Breast epithelium (tissue), 4 donors: ENCODE measurements around the gene ARPP21. TPM values are rescaled to one million over a fixed set of nuclear protein-coding genes. Genes with fewer than 3 reads are reported as not detected.

Source experiments
- DNase-seq, 2 donors: peaks; one replicate each; pipeline ENCODE4 v3.0.0-alpha.2; 2019; ENCODE audit warnings: low spot score in 2 of 2
- H3K27ac ChIP-seq, 2 donors: fragments of 200-600 bp; sonication (generic) in 1 of 2; one replicate each; pipeline ENCODE4 v1.5.1; 2016 to 2019; ENCODE audit warnings: mild to moderate bottlenecking in 1 of 2
- H3K27me3 ChIP-seq, 2 donors: fragments of 200-600 bp; sonication (generic) in 1 of 2; one replicate each; pipeline versions ENCODE4 v1.5.1 to v1.6.0; 2017 to 2019; ENCODE audit warnings: control low read depth in 1 of 2, mild to moderate bottlenecking in 1 of 2
- H3K36me3 ChIP-seq: fragments of 200-600 bp; one replicate; pipeline ENCODE4 v1.5.1; 2019
- H3K4me1 ChIP-seq, 2 donors: fragments of 200-600 bp; sonication (generic); one replicate each; pipeline ENCODE4 v1.5.1; 2016 to 2019; ENCODE audit warnings: control low read depth in 1 of 2
- H3K4me3 ChIP-seq, 3 donors: fragments of 200-600 bp; sonication (generic); 1 replicate in 2 of 3; 2 replicates in 1 of 3; pipeline ENCODE4 v1.5.1; 2016 to 2019; ENCODE audit warnings: mild to moderate bottlenecking in 3 of 3, moderate library complexity in 2 of 3
- H3K9me3 ChIP-seq, 2 donors: fragments of 200-600 bp; sonication (generic) in 1 of 2; one replicate each; pipeline ENCODE4 v1.5.1; 2016 to 2019; ENCODE audit warnings: control low read depth in 1 of 2
- CTCF ChIP-seq, 3 donors: fragments of 450-650 bp; IDR thresholded peaks; one replicate each; pipeline ENCODE4 v1.5.1; 2016 to 2017; ENCODE audit warnings: antibody characterized with exemption in 3 of 3, mild to moderate bottlenecking in 3 of 3, moderate library complexity in 3 of 3
- POLR2A ChIP-seq: fragments of 450-650 bp; IDR thresholded peaks from one replicate; pipeline ENCODE4 v1.6.1; 2016; ENCODE audit warnings: antibody characterized with exemption, mild to moderate bottlenecking, moderate library complexity
- POLR2AphosphoS5 ChIP-seq, 3 donors: sonication (generic); formaldehyde crosslinking; IDR thresholded peaks; one replicate each; pipeline ENCODE4 v1.6.1; 2017; ENCODE audit warnings: antibody characterized with exemption in 3 of 3
- intact Hi-C: fragments of 100-400 bp; cut with DNase I; formaldehyde crosslinking; loops from one replicate; pipeline ENCODE4 v1.15.1; 2023; ENCODE audit warnings: low total_unique reads
- total RNA-seq, 3 donors: library from RNA; depleted of rRNA; stranded (reverse); fragments of >200 nt; gene quantifications; one replicate each; pipeline ENCODE4 v1.1.0, GENCODE V29; 2016

ARPP21 gene
- total RNA-seq, 3 donors from 2014 or later = 0.16 TPM; not detected in 2

GRCh38 chr3:35817216-35817615 is 177.9 kb downstream of the ARPP21 start:
- no peak overlapping the region for H3K4me3 ChIP-seq
- no peaks in the 10 kb centered on the region for H3K9me3 ChIP-seq
- H3K4me1 ChIP-seq = no peaks in the 10 kb centered on the region
- H3K36me3 ChIP-seq = no peaks in the 10 kb centered on the region
- intact Hi-C loops = no loop called here
- H3K27ac ChIP-seq = no peak overlapping the region
- TF ChIP-seq POLR2AphosphoS5 (IDR thresholded peaks at IDR 0.05) (no peak), CTCF (IDR thresholded peaks at IDR 0.05) (no peak), POLR2A (no peak)
- DNase-seq = no peak
- no peaks in the 10 kb centered on the region for H3K27me3 ChIP-seq

- Histone ChIP-seq H3K4me3 (no peak overlapping the region), H3K27me3 (no peaks in the 10 kb centered on the region), H3K9me3 (no peaks in the 10 kb centered on the region), H3K27ac (no peak overlapping the region), H3K4me1 (no peaks in the 10 kb centered on the region), H3K36me3 (no peaks in the 10 kb centered on the region)
- DNase-seq = no peak
- TF ChIP-seq POLR2A (no peak), POLR2AphosphoS5 (IDR thresholded peaks at IDR 0.05) (no peak), CTCF (IDR thresholded peaks at IDR 0.05) (no peak)
- intact Hi-C loops = no loop called here
Observed at GRCh38 chr3:35832140-35832571, 192.8 kb downstream of the ARPP21 start.
